ENCODE measurements around the gene TTC29.
"Not testable (repeated sequence)": the region's sequence is repeated elsewhere in the genome, so short reads cannot be mapped to it uniquely, and the experiment has no call there.

Gene TTC29

GRCh38 chr4:146852360-146852759 is 93.3 kb downstream of the TTC29 start:
- no peak for DNase-seq

GRCh38 chr4:146847345-146847744 is 98.3 kb downstream of the TTC29 start:
- DNase-seq = no peak

DNA sequence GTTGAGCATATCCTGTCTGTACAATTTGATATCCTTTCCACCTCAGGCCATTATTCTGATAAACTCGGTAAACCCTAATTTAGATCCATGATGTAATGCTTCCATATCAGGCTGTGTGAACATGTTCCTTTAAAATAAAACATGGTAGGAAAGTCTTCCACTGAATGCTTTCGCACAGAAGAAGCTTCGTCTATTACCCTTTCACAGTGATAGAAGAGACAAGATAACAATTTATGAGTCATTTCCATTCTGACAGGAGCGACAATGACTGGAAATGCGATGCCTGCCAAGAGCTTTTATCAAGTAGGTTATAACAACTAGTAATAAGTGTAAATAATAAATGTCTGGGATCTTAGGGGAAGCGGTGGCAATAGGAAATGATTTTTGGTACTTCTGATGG is 98.8 kb downstream of the TTC29 start:
- DNase-seq = no peak

- DNase-seq = no peak
These were observed 100.9 kb downstream of the TTC29 start for GRCh38 chr4:146844761-146845160.

DNA sequence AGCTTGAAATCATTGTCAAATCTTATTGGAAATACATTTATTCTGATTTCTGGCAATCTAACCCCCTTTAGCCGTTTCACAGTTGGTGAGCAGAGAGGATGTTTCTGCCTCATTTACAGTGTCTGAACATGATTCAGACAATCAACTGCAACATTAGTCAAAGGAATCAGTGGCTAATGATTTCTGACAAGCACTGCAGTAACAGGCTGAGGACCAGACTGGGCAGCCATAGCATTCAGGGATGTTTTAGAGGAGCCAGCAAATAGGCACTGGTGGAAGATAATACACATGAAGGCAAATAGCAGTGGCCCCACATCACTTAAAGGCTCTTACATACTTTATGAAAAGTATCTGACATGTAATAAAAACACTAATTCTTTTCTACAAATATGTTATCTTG is 102.8 kb downstream of the TTC29 start:
- DNase-seq = no peak

GRCh38 chr4:146840731-146841130 is 104.9 kb downstream of the TTC29 start:
- no peak for DNase-seq

GRCh38 chr4:146835096-146835495 is 110.6 kb downstream of the TTC29 start:
- DNase-seq = no peak

DNA sequence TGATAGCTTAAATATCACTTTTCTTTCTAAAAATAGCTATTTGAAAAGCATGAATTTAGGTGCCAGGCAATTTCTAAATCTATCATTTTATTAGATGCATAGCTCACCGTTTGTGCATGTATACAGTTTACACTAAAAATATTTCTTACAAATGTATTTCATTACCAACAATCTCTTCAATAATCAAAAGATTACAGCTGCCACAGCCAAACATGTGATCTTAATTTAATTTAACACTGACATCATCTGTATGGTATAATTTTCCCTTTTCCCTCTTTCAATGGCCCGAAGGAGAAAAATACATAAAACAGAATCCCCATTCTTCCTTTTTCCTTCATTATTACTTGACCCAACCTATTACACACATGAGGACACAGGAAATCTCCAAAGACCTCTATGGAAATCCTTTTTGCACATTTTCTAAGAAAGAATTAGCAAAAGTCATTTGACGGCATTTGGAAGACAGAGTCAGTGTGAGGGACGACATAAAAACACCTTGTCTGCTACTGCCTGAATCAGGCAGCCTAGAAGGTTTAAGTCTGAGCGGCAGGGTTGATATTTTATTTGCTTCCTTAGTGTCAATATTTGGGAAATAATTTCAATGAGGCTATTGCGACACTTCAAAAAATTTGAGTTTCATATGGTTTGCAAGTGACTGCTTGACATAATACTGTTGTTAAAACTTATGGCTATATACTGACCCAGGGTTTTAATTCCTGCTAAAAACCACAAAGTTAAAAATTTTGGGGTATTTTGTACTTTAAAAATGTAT is 111.2 kb downstream of the TTC29 start:
- no peak for DNase-seq

DNA sequence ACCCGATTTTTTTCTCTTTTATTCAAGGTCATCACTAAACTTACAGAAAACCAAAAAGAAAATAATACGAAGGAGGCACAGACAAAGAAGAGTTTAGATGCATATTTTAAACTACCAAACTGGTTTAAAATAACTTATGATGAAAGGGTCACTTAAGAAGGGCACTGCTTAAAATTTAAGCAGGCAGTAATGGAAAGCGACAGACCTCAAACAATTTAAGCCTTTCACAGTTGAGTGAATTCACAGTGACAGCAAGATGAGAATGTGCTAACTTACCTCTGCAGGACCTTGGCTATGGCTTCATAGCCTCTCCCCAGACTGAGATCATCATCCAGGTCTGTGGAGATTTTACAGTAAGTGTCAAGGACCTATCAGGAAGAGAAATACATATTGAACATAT is 112.1 kb downstream of the TTC29 start:
- DNase-seq = no peak

GRCh38 chr4:146822980-146823379 is 122.7 kb downstream of the TTC29 start:
- DNase-seq = not testable (repeated sequence)

DNA sequence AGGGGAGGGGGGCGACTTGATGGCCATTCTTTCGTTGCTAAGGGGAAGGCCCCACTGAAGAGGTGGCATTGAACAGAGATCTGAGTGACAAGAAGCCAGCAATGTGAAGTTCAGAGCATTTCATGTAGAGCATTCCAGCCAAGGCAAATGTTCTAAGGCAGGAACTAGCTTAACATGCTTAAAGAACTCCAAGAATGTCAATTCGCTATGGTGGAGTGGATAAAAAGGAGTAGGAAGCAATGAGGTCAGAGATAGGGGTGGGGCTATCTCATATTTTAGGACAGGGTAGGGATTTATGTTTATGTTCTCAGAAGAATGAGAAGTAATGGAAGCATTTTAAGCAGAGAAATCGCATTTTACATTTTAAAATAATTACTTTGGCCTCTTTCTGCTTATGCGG is 130.9 kb downstream of the TTC29 start:
- no peak for DNase-seq

- DNase-seq = no peak
These were observed 150.0 kb downstream of the TTC29 start for GRCh38 chr4:146795711-146796110.

DNA sequence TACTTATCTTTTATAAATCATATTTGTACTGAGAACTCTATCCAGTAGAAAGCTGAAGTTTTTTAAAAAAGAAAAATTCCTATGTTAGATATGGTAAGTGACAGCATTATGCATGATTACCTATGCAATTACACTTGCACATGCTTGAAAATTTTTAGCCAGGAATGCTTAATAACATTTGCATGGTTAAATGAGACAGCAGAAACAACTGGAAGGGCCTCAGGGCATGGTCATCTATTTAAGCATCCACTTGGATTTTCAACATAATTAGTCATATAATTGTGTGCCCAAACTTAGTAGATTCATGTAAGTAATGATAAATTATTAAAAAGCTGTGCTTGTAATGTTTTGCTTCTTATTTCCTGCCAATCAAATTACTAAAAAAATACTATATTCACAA is 151.9 kb downstream of the TTC29 start:
- no peak for DNase-seq

DNA sequence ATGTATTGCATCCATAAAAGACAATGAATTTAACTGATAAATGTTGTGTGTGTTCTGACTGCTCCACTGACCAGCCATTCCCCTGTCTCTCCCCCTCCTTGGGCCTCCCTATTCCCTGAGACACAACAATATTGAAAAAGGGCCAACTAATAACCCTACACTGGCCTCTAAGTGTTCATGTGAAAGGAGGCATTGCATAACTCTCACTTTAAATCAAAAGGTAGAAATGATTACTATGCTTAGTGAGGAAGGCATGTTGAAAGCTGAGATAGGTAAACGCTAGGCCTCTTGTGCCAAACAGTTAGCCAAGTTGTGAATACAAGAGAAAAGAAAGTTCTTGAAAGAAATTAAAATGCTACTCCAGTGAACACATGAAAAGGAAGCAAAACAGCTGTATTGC is 154.2 kb downstream of the TTC29 start:
- no peak for DNase-seq

DNA sequence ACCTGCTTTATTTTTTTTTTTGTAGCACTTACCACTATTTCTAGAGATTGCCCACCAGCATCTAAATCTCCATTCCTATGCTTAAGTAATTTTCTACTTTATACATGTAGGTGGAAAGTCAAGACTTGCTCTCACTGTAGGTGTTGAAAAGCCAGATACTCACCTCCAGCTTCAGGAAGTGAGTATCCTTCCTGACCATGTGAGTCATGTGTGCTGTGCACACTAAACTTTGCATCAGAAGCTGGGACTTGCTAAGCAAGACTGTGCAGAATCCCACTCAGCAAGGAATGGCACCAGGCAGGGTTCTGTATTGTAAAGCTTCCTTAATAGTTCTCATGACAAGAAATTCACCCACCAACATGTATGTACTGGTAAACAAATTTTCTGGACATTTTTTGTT is 155.1 kb downstream of the TTC29 start:
- no peak for DNase-seq

- DNase-seq = no peak
These were observed 157.9 kb downstream of the TTC29 start for GRCh38 chr4:146787731-146788130.

DNA sequence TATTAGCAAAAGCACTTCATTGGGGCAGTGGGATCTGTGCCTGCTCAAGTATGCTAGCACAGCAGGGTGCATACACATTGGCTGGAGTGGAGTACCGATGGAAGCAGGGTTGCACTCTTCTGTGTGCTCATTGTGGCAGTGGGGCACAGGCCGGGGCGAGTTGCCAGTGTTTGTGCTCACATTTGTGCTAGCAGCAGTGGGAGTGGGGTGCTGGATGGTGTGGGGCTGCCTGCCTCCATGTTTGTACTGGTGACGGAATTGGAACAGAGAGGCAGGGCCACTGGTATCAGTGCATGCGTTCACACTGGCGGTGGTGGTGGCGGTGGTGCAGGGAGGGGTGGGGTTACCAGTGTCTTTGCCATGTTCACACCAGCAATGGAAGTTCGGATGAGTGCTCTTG is 169.0 kb downstream of the TTC29 start:
- no peak for DNase-seq

- DNase-seq = no peak
These were observed 182.1 kb downstream of the TTC29 start for GRCh38 chr4:146763560-146763959.

DNA sequence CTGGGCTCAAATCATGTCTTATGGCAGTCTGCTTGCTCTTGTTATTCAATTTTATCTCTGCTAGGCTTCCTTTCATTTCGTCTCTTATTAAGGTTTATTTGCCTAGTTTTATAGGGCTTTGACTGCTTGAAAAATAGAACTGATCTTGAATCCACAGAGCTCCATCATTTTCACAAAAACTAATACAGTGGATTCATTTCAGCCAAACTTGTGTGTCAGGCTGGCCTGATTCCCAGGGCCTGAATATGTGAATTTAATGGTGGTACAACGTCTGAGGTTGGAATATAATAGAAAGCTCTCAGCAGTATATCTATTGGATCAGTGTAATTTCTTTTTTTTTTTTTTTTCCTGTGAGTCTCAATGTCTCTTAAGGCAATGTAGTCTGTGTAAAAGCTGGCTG is 183.6 kb downstream of the TTC29 start:
- no peak for DNase-seq

DNA sequence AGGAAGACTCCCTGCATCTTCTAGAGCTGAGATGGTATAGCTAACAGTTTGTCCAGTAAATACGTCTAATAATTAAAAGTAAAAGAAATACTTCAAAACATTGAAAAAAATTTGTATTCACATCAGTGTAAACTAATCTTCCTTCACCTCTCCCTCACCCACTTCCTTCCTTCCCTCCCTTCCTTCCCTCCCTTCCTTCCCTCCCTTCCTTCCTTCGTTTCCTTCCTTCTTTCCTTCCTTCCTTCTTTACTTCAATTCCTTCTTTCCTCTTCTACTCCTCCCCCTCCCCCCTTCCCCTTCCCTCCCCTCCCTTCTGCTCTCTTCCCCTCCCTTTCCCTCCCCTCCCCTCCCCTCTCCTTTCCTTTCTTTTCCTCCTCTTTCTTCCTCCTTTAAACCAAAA is 203.2 kb downstream of the TTC29 start:
- no peak for DNase-seq

GRCh38 chr4:146739182-146739581 is 206.5 kb downstream of the TTC29 start:
- no peak for DNase-seq

- not testable (repeated sequence) for DNase-seq
These were observed 222.1 kb downstream of the TTC29 start for GRCh38 chr4:146723519-146723918.

GRCh38 chr4:146709956-146710355 is 235.7 kb downstream of the TTC29 start:
- DNase-seq = no peak

- no peak for DNase-seq
These were observed 245.8 kb downstream of the TTC29 start for GRCh38 chr4:146699910-146700309.

DNA sequence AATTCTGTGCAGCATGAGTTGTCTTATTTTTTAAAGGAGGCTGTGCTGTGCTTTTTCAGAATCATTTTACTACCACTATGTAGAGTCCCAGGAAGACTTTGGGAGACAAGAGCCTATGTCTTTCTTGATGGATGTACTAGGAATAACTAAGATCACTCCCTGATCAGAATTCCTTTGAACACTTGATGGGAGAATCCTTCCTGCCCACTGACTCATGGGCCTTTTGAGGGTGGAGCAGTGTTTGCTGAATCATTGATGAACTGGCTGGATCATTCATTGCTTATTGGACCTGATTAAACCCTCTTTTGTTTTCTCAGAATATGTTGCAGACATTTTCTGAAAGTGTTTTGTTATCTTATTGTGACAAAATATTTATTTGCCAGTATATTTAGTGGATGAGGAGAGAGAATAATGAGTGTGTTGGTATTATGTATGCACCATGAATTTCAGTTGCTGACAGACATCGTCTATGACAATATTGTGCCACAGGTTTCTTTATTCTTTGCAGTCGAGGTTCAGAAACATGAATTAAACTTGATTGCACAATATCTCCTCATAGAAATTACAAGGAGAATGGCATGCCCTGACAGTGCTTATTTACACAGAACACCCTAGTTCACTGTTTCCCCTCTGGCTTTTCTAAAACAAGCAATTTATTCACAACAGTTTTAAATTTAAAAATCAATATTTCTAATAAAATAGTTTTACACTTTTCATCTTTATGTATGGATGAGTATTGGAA is 270.7 kb downstream of the TTC29 start:
- no peak for DNase-seq
